GM12878 (cell line): ENCODE data around the gene RAD17. TPM values are rescaled to one million over a fixed set of nuclear protein-coding genes. Genes with fewer than 3 reads are reported as not detected.
A peak's percentile ranks its signal among the peaks of the same experiment; 100 is the strongest.

ENCODE experiments used
- ATAC-seq: fragments of 200-7000 bp; cut with Tn5 transposase; 3 replicates; pipeline ENCODE4 v1.9.1; 2020; ENCODE audit warnings: mild to moderate bottlenecking, moderate library complexity
- BruUV-seq: library from RNA; stranded (reverse); fragments of 400-500 nt; replicated peaks from 2 replicates; lab custom pipeline; 2021; lab: Mats Ljungman, UMichigan
- CTCF ChIA-PET: fragments of 300-600 bp; sonication (Branson Sonifier 250); formaldehyde crosslinking; extraction: SDS; loops from one replicate; lab custom pipeline; 2021; ENCODE audit warnings: inconsistent platforms; lab: Yijun Ruan, JAX
- POLR2A ChIA-PET: fragments of 350-600 bp; formaldehyde crosslinking; extraction: SDS; loops from one replicate; lab custom pipeline; 2021; ENCODE audit warnings: inconsistent platforms; lab: Charles Lee
- RAD21 ChIA-PET: fragments of 300-600 bp; sonication (Branson Sonifier 250); formaldehyde crosslinking; loops from one replicate; lab custom pipeline; 2023; ENCODE audit warnings: antibody characterized with exemption; ENCODE audit not compliant: unreplicated experiment; lab: Charles Lee
- SMC1A ChIA-PET: fragments of 300-600 bp; sonication (Branson Sonifier 250); formaldehyde crosslinking; loops from one replicate; lab custom pipeline; 2023; ENCODE audit not compliant: unreplicated experiment, uncharacterized antibody; lab: Charles Lee
- DNase-seq: peaks from one replicate; pipeline ENCODE4 v3.0.0-alpha.2; 2011; ENCODE audit warnings: low read depth, low spot score
- FAIRE-seq: peaks from 3 replicates; lab custom pipeline; 2011; peaks lifted over from hg19 to GRCh38; lab: Jason Lieb, UNC
- H2AFZ ChIP-seq: 2 replicates; pipeline ENCODE4 v1.6.0; 2011; ENCODE audit warnings: low read depth, low read length, control low read depth; ENCODE audit not compliant: control insufficient read depth
- H3K27ac ChIP-seq: 2 replicates; pipeline ENCODE4 v1.5.1; 2011; ENCODE audit warnings: control low read depth; ENCODE audit not compliant: control insufficient read depth, insufficient read depth
- H3K27me3 ChIP-seq, 2 experiments: replicated peaks in 1 of 2; 2 replicates each; pipeline versions ENCODE4 v1.6.0 to v1.6.1; 2011; ENCODE audit warnings: low read length in 1 of 2; ENCODE audit not compliant: control insufficient read depth in 2 of 2, insufficient read depth in 2 of 2
- H3K36me3 ChIP-seq, 2 experiments: 2 replicates each; pipeline ENCODE4 v1.5.1; 2011; ENCODE audit warnings: low read length in 1 of 2; ENCODE audit not compliant: control insufficient read depth in 2 of 2, insufficient read depth in 2 of 2
- H3K4me1 ChIP-seq: 2 replicates; pipeline ENCODE4 v1.6.1; 2011; ENCODE audit warnings: mild to moderate bottlenecking, low read length, moderate library complexity, mixed read lengths; ENCODE audit not compliant: control insufficient read depth, insufficient read depth
- H3K4me2 ChIP-seq: 2 replicates; pipeline ENCODE4 v1.6.0; 2011; ENCODE audit warnings: control low read depth; ENCODE audit not compliant: control insufficient read depth, insufficient read depth
- H3K4me3 ChIP-seq: fragments of 200-600 bp; sonication (generic); 2 replicates; pipeline ENCODE4 v1.5.1; 2016
- H3K79me2 ChIP-seq: 2 replicates; pipeline ENCODE4 v1.6.0; 2011; ENCODE audit warnings: low read length; ENCODE audit not compliant: control insufficient read depth, insufficient read depth
- H3K9ac ChIP-seq: 2 replicates; pipeline ENCODE4 v1.8.0; 2011; ENCODE audit warnings: low read length, control low read depth, mixed read lengths; ENCODE audit not compliant: control insufficient read depth, insufficient read depth
- H3K9me3 ChIP-seq: replicated peaks from 3 replicates; pipeline ENCODE4 v1.5.1; 2011; ENCODE audit warnings: mild to moderate bottlenecking, low read length; ENCODE audit not compliant: control insufficient read depth, insufficient read depth
- H4K20me1 ChIP-seq: 2 replicates; pipeline ENCODE4 v1.6.0; 2011; ENCODE audit not compliant: control insufficient read depth, insufficient read depth
- CREB1 ChIP-seq: IDR thresholded peaks from 2 replicates; pipeline ENCODE4 v1.6.1; 2012; ENCODE audit warnings: low read depth, mild to moderate bottlenecking, inconsistent platforms
- EED ChIP-seq: sonication (generic); IDR thresholded peaks from 2 replicates; pipeline ENCODE4 v1.6.1; 2016; ENCODE audit warnings: antibody characterized with exemption, low read depth
- NFIC ChIP-seq: IDR thresholded peaks from 2 replicates; pipeline ENCODE4 v1.6.1; 2012; ENCODE audit warnings: low read depth, mild to moderate bottlenecking, inconsistent platforms, low read length, moderate library complexity
- SRF ChIP-seq, 2 experiments: IDR thresholded peaks; 2 replicates each; pipeline ENCODE4 v1.6.1; 2011; ENCODE audit warnings: low read depth in 2 of 2, low read length in 2 of 2, mild to moderate bottlenecking in 1 of 2, moderate library complexity in 1 of 2
- TCF12 ChIP-seq: IDR thresholded peaks from 2 replicates; pipeline ENCODE4 v1.6.1; 2011; ENCODE audit warnings: low read depth, mild to moderate bottlenecking, low read length
- WGBS: methylation state at CpG from one replicate; pipeline ENCODE4 v1.1.6; 2016; ENCODE audit warnings: low lambda C conversion rate; ENCODE audit not compliant: insufficient replicate concordance, insufficient coverage; ENCODE audit errors: missing lambda C conversion rate; 5-methylcytosine and 5-hydroxymethylcytosine counted together
- in situ Hi-C: fragments of 300-500 bp; cut with MboI; formaldehyde crosslinking; loops from 9 replicates; pipeline ENCODE4 v1.14.3; 2018; ENCODE audit warnings: mixed read lengths
- intact Hi-C: fragments of 100-400 bp; cut with micrococcal nuclease; formaldehyde crosslinking; loops from one replicate; pipeline ENCODE4 v1.14.2; 2022; ENCODE audit not compliant: unreplicated experiment
- polyA plus RNA-seq, 11 experiments: library from polyadenylated mRNA; depleted of rRNA in 4 of 11; unstranded in 6 of 11; stranded (reverse) in 5 of 11; fragments of >200 nt; fragmentation: Nextera tagmentation in 4 of 11; fragmentation: Illumina TruSeq in 1 of 11; extraction: Ambion mirVana in 4 of 11; extraction: Trizol in 1 of 11; gene quantifications; 1 replicate in 1 of 11; 2 replicates in 10 of 11; pipeline versions ENCODE4 v1.2.1 to v1.2.3, GENCODE V29; 2011 to 2016; ENCODE audit warnings: inconsistent platforms in 2 of 11, missing spikeins in 2 of 11, low read depth in 1 of 11
- total RNA-seq, 4 experiments: library from RNA; depleted of rRNA in 3 of 4; stranded (reverse); fragments of >200 nt in 3 of 4; fragmentation: Illumina TruSeq in 1 of 4; extraction: Trizol in 1 of 4; gene quantifications; 2 replicates each; pipeline versions ENCODE4 v1.2.1 to v1.2.3, GENCODE V29; 2013 to 2021
- TF ChIP-seq, protein P1 (sequence below): fragments of 450-650 bp; IDR thresholded peaks from 2 replicates; pipeline ENCODE4 v1.6.1; 2017; ENCODE audit warnings: low read depth, mild to moderate bottlenecking, moderate library complexity
- TF ChIP-seq, protein P2 (sequence below): fragments of 450-650 bp; formaldehyde crosslinking; IDR thresholded peaks from 2 replicates; pipeline ENCODE4 v1.4.0; 2022; ENCODE audit warnings: mild to moderate bottlenecking, moderate library complexity
- TF ChIP-seq, protein P3 (sequence below): fragments of 450-650 bp; IDR thresholded peaks from 2 replicates; pipeline ENCODE4 v1.6.1; 2017; ENCODE audit warnings: mild to moderate bottlenecking, moderate library complexity

The RAD17 gene
- total and polyA plus RNA-seq, 10 of the 15 experiments (the other 5 are each of a cell fraction or from before 2014, with no cell fraction given), result 23.9 to 55.4 (median 44.5) TPM

DNA sequence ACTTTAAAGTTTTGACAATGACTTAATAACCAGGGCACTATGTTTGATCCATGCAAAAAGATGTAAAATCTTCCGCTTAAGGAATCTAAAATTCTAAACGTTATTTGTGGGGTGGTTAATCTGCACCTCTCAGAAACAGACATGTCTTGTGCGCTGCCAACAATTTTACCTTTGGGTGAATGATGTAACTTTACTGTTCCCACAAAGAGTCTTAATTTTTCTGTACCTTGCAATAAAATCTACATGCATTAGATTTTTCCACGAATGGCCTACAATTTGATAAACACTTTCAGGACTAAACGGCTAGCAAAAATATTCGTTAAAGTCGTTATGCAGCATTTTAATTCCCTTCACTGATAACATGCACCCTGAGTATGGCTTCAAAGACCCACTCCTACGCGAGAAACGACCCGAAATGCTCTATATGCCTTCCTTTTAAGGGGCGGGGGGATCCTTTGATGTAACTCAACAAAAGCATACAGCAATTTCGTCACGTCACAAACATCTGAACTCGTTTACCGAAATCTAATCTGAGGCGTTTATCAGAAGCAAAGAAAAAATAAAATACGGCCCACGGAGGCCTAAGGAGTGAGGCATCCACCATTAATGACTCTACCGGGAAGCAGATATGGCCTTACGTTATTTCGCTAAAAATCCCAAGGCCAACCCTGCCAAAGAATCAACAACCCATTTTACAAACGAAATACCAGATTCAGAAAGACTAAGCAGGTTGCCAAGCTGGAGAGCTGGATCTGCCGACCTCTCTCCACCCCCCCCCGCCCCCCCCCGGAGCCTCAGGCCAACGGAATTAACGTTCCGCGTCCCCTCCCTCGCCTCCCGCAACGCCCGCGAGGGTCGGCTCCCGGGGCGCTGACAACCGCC lies 919 bp upstream of the RAD17 start:
- in situ Hi-C loops, result no loop called here

More for the DNA sequence above, 919 bp upstream of the RAD17 start:
- peak overlapping the region; percentile 80 for H3K4me2 ChIP-seq
- H3K27ac ChIP-seq, result peak overlapping the region; percentile 99
- CTCF ChIA-PET, result interaction anchor here (1.1 to 1.8 kb wide), 2 partner anchors 36 to 275 kb away, joined by 3 to 6 read pairs; partner anchors contain the start of genes CCDC125 and SLC30A5
- peak overlapping the region; percentile 97 for H3K9ac ChIP-seq
- WGBS, result 1% methylated on average over 31 of the region's 39 CpGs
- no peaks in the 10 kb centered on the region for H3K27me3 ChIP-seq
- peak overlapping the region; percentile 93 for H3K4me3 ChIP-seq
- FAIRE-seq, result no peak
- SMC1A ChIA-PET, result interaction anchor here (0.5 to 1.9 kb wide), 3 partner anchors 8 to 273 kb away, joined by 3 to 5 read pairs (median 4); no protein-coding TSS in a partner anchor
- intact Hi-C loops, result loop anchor here (1.0 to 10.0 kb wide), 4 partner anchors 104 to 275 kb away; partner anchors contain the start of genes CCNB1 and CDK7
- H3K9me3 ChIP-seq, result no peaks in the 10 kb centered on the region
- H3K4me1 ChIP-seq, result no peaks in the 10 kb centered on the region; the same call in 1 of the 2 replicates
- BruUV-seq, result TSS peak; percentile 75
- TF ChIP-seq CREB1 (peak; percentile 36; the same call in 1 of the 2 replicates), TCF12 (0 out of 2 replicates have a peak, but pooled peaks have one; percentile 4), SRF (IDR thresholded peaks at IDR 0.05; ENCODE audit: low read depth in 2 of 2, low read length in 2 of 2) (no peak), NFIC (no peak), EED (no peak)
- TF ChIP-seq, protein P1, sequence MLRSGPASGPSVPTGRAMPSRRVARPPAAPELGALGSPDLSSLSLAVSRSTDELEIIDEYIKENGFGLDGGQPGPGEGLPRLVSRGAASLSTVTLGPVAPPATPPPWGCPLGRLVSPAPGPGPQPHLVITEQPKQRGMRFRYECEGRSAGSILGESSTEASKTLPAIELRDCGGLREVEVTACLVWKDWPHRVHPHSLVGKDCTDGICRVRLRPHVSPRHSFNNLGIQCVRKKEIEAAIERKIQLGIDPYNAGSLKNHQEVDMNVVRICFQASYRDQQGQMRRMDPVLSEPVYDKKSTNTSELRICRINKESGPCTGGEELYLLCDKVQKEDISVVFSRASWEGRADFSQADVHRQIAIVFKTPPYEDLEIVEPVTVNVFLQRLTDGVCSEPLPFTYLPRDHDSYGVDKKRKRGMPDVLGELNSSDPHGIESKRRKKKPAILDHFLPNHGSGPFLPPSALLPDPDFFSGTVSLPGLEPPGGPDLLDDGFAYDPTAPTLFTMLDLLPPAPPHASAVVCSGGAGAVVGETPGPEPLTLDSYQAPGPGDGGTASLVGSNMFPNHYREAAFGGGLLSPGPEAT, result no peak
- TF ChIP-seq, protein P2, sequence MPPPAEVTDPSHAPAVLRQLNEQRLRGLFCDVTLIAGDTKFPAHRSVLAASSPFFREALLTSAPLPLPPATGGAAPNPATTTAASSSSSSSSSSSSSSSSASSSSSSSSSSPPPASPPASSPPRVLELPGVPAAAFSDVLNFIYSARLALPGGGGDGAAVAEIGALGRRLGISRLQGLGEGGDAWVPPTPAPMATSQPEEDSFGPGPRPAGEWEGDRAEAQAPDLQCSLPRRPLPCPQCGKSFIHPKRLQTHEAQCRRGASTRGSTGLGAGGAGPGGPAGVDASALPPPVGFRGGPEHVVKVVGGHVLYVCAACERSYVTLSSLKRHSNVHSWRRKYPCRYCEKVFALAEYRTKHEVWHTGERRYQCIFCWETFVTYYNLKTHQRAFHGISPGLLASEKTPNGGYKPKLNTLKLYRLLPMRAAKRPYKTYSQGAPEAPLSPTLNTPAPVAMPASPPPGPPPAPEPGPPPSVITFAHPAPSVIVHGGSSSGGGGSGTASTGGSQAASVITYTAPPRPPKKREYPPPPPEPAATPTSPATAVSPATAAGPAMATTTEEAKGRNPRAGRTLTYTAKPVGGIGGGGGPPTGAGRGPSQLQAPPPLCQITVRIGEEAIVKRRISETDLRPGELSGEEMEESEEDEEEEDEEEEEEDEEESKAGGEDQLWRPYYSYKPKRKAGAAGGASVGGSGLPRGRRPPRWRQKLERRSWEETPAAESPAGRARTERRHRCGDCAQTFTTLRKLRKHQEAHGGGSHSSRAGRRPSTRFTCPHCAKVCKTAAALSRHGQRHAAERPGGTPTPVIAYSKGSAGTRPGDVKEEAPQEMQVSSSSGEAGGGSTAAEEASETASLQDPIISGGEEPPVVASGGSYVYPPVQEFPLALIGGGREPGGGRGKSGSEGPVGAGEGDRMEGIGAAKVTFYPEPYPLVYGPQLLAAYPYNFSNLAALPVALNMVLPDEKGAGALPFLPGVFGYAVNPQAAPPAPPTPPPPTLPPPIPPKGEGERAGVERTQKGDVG (CRISPR knock-in tag), result no peak
- TF ChIP-seq, protein P3, sequence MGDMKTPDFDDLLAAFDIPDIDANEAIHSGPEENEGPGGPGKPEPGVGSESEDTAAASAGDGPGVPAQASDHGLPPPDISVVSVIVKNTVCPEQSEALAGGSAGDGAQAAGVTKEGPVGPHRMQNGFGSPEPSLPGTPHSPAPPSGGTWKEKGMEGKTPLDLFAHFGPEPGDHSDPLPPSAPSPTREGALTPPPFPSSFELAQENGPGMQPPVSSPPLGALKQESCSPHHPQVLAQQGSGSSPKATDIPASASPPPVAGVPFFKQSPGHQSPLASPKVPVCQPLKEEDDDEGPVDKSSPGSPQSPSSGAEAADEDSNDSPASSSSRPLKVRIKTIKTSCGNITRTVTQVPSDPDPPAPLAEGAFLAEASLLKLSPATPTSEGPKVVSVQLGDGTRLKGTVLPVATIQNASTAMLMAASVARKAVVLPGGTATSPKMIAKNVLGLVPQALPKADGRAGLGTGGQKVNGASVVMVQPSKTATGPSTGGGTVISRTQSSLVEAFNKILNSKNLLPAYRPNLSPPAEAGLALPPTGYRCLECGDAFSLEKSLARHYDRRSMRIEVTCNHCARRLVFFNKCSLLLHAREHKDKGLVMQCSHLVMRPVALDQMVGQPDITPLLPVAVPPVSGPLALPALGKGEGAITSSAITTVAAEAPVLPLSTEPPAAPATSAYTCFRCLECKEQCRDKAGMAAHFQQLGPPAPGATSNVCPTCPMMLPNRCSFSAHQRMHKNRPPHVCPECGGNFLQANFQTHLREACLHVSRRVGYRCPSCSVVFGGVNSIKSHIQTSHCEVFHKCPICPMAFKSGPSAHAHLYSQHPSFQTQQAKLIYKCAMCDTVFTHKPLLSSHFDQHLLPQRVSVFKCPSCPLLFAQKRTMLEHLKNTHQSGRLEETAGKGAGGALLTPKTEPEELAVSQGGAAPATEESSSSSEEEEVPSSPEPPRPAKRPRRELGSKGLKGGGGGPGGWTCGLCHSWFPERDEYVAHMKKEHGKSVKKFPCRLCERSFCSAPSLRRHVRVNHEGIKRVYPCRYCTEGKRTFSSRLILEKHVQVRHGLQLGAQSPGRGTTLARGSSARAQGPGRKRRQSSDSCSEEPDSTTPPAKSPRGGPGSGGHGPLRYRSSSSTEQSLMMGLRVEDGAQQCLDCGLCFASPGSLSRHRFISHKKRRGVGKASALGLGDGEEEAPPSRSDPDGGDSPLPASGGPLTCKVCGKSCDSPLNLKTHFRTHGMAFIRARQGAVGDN, result no peak
- TF ChIP-seq, all 136 proteins: peak for 2
- Histone ChIP-seq H4K20me1 (no peaks in the 10 kb centered on the region), H3K79me2 (peaks cover 93% of the 10 kb centered on the region), H3K36me3 (peaks cover 0 to 19% of the 10 kb centered on the region in 2 experiments; a peak in 2 of 4 replicates), H2AFZ (peak overlapping the region; percentile 96)
- POLR2A ChIA-PET, result no interaction called here
- DNase-seq (no peak), ATAC-seq (peak; percentile 4)
- RAD21 ChIA-PET, result no interaction called here
